Lung (tissue), 12 donors: Measurements from ENCODE around the gene DENND1A. TPM values are rescaled to one million over a fixed set of nuclear protein-coding genes. Genes with fewer than 3 reads are reported as not detected.

Experiments
- ATAC-seq: fragments of 200-7000 bp; cut with Tn5 transposase; one replicate; pipeline ENCODE4 v1.9.1; 2020; ENCODE audit warnings: moderate number of reproducible peaks; ENCODE audit not compliant: insufficient read depth, low FRiP score
- DNase-seq, 3 donors: peaks; one replicate each; pipeline ENCODE4 v3.0.0-alpha.2; 2013 to 2017
- H3K27ac ChIP-seq, 2 donors: one replicate each; pipeline ENCODE4 v1.5.1; 2013; ENCODE audit warnings: mild to moderate bottlenecking in 2 of 2, moderate library complexity in 2 of 2, control low read depth in 1 of 2, inconsistent platforms in 1 of 2, low read depth in 1 of 2, low read length in 1 of 2
- H3K27me3 ChIP-seq, 3 donors: one replicate each; pipeline ENCODE4 v1.5.1; 2013; ENCODE audit warnings: low read length in 2 of 3; ENCODE audit not compliant: control insufficient read depth in 3 of 3, insufficient read depth in 3 of 3
- H3K36me3 ChIP-seq, 4 donors: one replicate each; pipeline ENCODE4 v1.5.1; 2013; ENCODE audit warnings: low read length in 4 of 4, mild to moderate bottlenecking in 1 of 4, moderate library complexity in 1 of 4; ENCODE audit not compliant: control insufficient read depth in 4 of 4, insufficient read depth in 4 of 4
- H3K4me1 ChIP-seq, 5 donors: one replicate each; pipeline ENCODE4 v1.5.1; 2013; ENCODE audit warnings: low read length in 5 of 5, mild to moderate bottlenecking in 2 of 5, moderate library complexity in 1 of 5; ENCODE audit not compliant: control insufficient read depth in 5 of 5, insufficient read depth in 5 of 5
- H3K4me3 ChIP-seq: one replicate; pipeline ENCODE4 v1.5.1; 2013; ENCODE audit warnings: mild to moderate bottlenecking, control low read depth, moderate library complexity
- H3K9ac ChIP-seq, 2 donors: one replicate each; pipeline ENCODE4 v1.5.1; 2013; ENCODE audit warnings: low read length in 2 of 2, control low read depth in 1 of 2; ENCODE audit not compliant: insufficient read depth in 1 of 2
- H3K9me3 ChIP-seq, 4 donors: one replicate each; pipeline ENCODE4 v1.5.1; 2013; ENCODE audit warnings: low read length in 3 of 4, mild to moderate bottlenecking in 1 of 4, moderate library complexity in 1 of 4; ENCODE audit not compliant: control insufficient read depth in 4 of 4, insufficient read depth in 3 of 4
- WGBS, 2 donors: extraction: QIAGEN DNeasy Blood & Tissue Kit; methylation state at CpG; one replicate each; pipeline ENCODE4 v1.1.7; 2013; 5-methylcytosine and 5-hydroxymethylcytosine counted together
- polyA plus RNA-seq, 2 donors: library from polyadenylated mRNA; stranded (reverse); fragments of 200-250 nt; gene quantifications; one replicate each; pipeline ENCODE4 v1.2.1, GENCODE V29; 2013
- total RNA-seq, 2 donors: library from RNA; depleted of rRNA in 1 of 2; stranded (reverse); fragments of >200 nt in 1 of 2; gene quantifications; one replicate each; pipeline ENCODE4 v1.2.1, GENCODE V29; 2014 to 2021
- TF ChIP-seq, protein P1 (sequence below): IDR thresholded peaks from 2 replicates; pipeline ENCODE4 v1.5.1; 2012; ENCODE audit warnings: mild to moderate bottlenecking; ENCODE audit errors: control extremely low read depth, extremely low read depth
- donor health status: control.
- donor health status: control.
- donor health status: Bipolar disorder and iron deficiency.
- donor health status: healthy.
- donor health status: DM: yes; HTN: yes; CAD: no.

The DENND1A gene
- total and polyA plus RNA-seq, 4 donors, result 5.7 to 29.8 (median 14.5) TPM

DNA sequence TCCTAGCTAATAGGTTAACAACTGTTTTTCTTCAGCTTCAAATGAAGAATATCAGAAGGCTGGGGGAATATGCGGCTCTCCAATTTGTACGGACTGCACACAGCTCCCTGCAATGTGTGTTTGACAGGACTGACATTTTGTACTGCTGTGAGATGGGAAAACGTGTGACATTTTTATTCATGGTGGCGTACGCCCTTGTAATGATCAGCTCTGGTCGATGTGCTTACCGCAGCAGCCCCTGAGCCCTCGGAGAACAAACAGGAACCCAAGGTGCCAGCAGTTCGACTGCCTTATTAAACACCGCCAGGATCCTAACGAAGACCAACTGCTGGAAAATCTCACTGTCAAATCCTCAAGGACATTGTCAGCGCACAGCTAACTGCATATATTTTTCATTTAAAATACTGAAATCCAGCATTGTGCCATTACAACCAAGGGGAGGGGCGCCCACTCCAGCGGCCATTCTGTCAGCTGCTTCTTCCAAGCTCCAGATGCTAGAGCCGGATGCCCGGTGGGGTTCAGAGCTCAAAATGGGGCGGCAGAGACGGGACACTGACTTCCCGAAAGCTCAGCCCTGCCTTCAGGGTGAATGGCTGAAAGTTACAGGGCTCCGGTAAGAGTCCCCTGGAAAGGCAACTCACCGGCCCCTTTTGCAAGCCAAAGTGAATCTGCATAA is 507.2 kb downstream of the DENND1A start:
- WGBS, 2 donors, result 83 to 90% methylated on average over 21 of the region's 21 CpGs
- ATAC-seq (no peak), DNase-seq (peak; percentile 51 to 76 (median 69))
- no peak overlapping the region for H3K9ac ChIP-seq
- no peak overlapping the region for H3K27ac ChIP-seq
- peaks cover 0 to 10% (median 0%) of the 10 kb centered on the region in 5 donors for H3K4me1 ChIP-seq
- TF ChIP-seq, protein P1, sequence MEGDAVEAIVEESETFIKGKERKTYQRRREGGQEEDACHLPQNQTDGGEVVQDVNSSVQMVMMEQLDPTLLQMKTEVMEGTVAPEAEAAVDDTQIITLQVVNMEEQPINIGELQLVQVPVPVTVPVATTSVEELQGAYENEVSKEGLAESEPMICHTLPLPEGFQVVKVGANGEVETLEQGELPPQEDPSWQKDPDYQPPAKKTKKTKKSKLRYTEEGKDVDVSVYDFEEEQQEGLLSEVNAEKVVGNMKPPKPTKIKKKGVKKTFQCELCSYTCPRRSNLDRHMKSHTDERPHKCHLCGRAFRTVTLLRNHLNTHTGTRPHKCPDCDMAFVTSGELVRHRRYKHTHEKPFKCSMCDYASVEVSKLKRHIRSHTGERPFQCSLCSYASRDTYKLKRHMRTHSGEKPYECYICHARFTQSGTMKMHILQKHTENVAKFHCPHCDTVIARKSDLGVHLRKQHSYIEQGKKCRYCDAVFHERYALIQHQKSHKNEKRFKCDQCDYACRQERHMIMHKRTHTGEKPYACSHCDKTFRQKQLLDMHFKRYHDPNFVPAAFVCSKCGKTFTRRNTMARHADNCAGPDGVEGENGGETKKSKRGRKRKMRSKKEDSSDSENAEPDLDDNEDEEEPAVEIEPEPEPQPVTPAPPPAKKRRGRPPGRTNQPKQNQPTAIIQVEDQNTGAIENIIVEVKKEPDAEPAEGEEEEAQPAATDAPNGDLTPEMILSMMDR, result no peak
- H3K36me3 ChIP-seq, result peaks cover 0 to 8% (median 2%) of the 10 kb centered on the region in 4 donors
- H3K27me3 ChIP-seq, result peaks cover 0 to 2% (median 0%) of the 10 kb centered on the region in 3 donors
- no peak overlapping the region for H3K4me3 ChIP-seq
- H3K9me3 ChIP-seq, result peaks cover 0 to 1% (median 0%) of the 10 kb centered on the region in 4 donors

DNA sequence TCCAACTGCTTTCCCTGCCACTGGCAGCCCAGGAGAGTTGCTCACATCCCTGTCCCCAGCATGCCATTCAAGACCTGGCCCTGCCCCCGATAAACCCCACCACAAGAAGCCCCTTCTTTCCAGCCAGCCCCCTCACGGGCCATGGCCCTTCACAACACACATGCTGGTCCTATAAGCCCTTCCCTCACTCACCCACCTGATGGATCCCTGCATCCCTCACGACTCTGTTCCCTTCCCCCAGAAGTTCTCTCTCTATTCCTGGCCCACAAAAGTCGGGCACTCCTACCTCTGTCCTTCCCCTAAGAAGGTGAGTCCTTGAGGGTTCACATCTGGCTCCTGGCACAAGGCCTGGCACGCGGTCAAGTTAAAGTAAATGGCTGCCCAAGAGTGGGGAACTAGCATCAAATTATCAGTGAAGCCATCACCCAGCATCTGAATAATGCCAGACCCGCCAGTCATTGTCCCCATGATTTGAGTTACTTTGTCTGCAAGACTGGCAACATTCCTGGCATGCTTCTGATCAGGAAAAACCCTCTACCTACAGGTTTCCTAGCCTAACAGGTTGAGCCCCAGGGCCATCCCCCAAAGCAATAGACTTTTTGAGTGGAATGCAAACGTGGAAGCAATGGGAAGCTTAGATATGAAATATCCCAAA is 508.0 kb downstream of the DENND1A start:
- H3K9me3 ChIP-seq, result peaks cover 0 to 1% (median 0%) of the 10 kb centered on the region in 4 donors
- H3K36me3 ChIP-seq, result peaks cover 0 to 8% (median 2%) of the 10 kb centered on the region in 4 donors
- ATAC-seq, result no peak
- H3K27me3 ChIP-seq, result peaks cover 0 to 2% (median 0%) of the 10 kb centered on the region in 3 donors
- no peak overlapping the region for H3K4me3 ChIP-seq
- H3K9ac ChIP-seq, result no peak overlapping the region
- H3K27ac ChIP-seq, result no peak overlapping the region
- 84 to 91% methylated on average over 8 of the region's 8 CpGs for WGBS, 2 donors
- peaks cover 0 to 10% (median 0%) of the 10 kb centered on the region in 5 donors for H3K4me1 ChIP-seq
- DNase-seq, result peak in 1 of 3 donors; percentile 10
- TF ChIP-seq, protein P1, result no peak

DNA sequence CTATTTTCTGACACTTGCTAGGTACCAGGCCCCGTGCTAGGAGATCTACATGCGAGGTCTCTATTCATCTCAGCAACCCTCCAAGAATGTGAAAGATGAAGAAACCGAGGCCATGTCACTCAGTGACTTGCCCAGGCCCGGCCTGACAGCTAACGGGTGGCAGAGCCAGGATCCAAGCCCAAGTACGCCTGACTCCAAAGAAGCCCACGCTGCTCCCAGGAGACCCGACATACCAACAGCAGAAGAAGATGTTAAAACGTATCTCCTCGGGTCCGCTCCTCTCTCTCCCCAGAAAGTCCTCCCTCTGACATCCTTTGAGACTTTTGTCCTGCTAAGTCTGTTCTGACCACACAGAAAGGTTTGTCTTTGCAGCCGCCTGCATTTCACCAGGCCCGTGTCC is 508.7 kb downstream of the DENND1A start:
- Histone ChIP-seq H3K9ac (no peak overlapping the region), H3K27ac (no peak overlapping the region), H3K36me3 (peaks cover 0 to 8% (median 2%) of the 10 kb centered on the region in 4 donors), H3K27me3 (peaks cover 0 to 2% (median 0%) of the 10 kb centered on the region in 3 donors), H3K4me1 (peaks cover 0 to 10% (median 0%) of the 10 kb centered on the region in 5 donors), H3K9me3 (peaks cover 0 to 1% (median 0%) of the 10 kb centered on the region in 4 donors), H3K4me3 (no peak overlapping the region)
- WGBS, 2 donors, result 94 to 96% methylated on average over 13 of the region's 13 CpGs
- TF ChIP-seq, protein P1, result no peak
- ATAC-seq (no peak), DNase-seq (peak in 1 of 3 donors; percentile 1)
